Measurements from ENCODE around the gene MTMR10.

Gene MTMR10

DNA sequence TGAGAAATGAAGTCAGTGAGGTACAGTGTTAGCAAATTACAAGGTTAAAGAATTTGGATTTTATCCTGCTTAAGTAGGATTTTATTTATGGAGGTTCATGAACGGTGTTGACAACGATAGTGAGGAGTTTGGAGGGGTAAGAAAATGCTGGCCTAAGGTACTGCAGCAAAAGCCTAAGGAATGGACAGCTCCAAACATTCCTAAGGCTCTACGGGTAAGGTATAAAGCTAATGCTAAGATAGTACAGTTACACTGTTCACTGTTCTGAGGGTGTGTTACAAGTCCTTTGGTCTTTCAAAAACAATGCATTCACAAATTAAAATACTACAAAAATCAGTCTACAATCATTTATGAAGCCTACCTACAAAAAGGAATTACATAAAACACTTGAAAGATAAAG is 7.3 kb downstream of the MTMR10 start:
- Histone ChIP-seq H3K9ac (ENCODE audit: low read length) (no peak overlapping the region), H3K9me3 (ENCODE audit: low read length) (no peaks in the 10 kb centered on the region), H3K36me3 (ENCODE audit: insufficient read depth, low read length) (peaks cover 8% of the 10 kb centered on the region), H3K27ac (ENCODE audit: low read depth, low read length) (no peak overlapping the region), H3K4me3 (ENCODE audit: low read depth in 1 of 2, low read length in 2 of 2) (no peak overlapping the region), H3K27me3 (ENCODE audit: control insufficient read depth in 1 of 2, insufficient read depth in 2 of 2, low read length in 2 of 2) (no peaks in the 10 kb centered on the region), H3K4me1 (ENCODE audit: insufficient read depth, low read length) (peaks cover 30% of the 10 kb centered on the region)

DNA sequence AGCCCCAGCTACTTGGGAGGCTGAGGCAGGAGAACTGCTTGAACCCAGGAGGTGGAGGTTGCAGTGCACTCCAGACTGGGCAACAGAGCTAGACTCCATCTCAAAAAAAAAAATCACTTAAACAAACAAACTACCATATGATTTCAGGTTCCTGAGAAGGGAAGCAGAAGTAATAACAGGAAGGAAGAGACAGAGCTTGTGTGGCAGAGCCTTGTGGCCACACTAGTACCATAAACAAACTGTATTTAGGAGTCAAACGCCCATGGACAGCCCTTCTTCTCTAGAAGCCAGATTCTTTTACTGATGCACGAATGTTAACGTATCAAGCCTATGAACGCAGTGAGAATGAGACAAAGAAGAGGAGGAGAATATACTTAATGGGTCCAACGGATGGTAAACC is 12.0 kb downstream of the MTMR10 start:
- Histone ChIP-seq H3K4me1 (ENCODE audit: insufficient read depth, low read length) (peaks cover 16% of the 10 kb centered on the region), H3K27me3 (ENCODE audit: control insufficient read depth in 1 of 2, insufficient read depth in 2 of 2, low read length in 2 of 2) (no peaks in the 10 kb centered on the region), H3K27ac (ENCODE audit: low read depth, low read length) (no peak overlapping the region), H3K4me3 (ENCODE audit: low read depth in 1 of 2, low read length in 2 of 2) (no peak overlapping the region), H3K36me3 (ENCODE audit: insufficient read depth, low read length) (peaks cover 6% of the 10 kb centered on the region), H3K9me3 (ENCODE audit: low read length) (no peaks in the 10 kb centered on the region), H3K9ac (ENCODE audit: low read length) (no peak overlapping the region)

DNA sequence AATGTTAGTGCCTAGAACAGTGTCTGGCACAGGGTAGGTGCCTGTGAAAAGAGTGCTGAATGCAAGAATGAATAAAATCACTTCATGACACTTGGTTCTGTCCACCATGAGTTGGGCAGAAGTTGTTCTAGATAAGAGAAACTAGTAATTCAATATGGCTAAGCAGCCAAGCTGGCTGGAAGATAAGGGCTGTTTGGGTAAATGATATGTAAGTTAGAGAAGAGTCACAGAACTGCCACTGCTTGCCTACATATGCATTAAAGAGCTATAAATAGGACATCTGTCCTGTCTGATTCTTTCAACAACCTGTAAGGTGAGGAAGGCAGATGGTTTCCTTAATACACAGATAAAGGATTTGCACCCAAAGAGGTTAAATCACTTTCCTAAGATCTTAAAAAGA is 13.1 kb downstream of the MTMR10 start:
- no peaks in the 10 kb centered on the region for H3K9me3 ChIP-seq (ENCODE audit: low read length)
- H3K36me3 ChIP-seq (ENCODE audit: insufficient read depth, low read length): peaks cover 12% of the 10 kb centered on the region
- H3K9ac ChIP-seq (ENCODE audit: low read length): no peak overlapping the region
- H3K27ac ChIP-seq (ENCODE audit: low read depth, low read length): no peak overlapping the region
- H3K27me3 ChIP-seq (ENCODE audit: control insufficient read depth in 1 of 2, insufficient read depth in 2 of 2, low read length in 2 of 2): no peaks in the 10 kb centered on the region
- no peak overlapping the region for H3K4me3 ChIP-seq (ENCODE audit: low read depth in 1 of 2, low read length in 2 of 2)
- H3K4me1 ChIP-seq (ENCODE audit: insufficient read depth, low read length): peaks cover 5% of the 10 kb centered on the region

DNA sequence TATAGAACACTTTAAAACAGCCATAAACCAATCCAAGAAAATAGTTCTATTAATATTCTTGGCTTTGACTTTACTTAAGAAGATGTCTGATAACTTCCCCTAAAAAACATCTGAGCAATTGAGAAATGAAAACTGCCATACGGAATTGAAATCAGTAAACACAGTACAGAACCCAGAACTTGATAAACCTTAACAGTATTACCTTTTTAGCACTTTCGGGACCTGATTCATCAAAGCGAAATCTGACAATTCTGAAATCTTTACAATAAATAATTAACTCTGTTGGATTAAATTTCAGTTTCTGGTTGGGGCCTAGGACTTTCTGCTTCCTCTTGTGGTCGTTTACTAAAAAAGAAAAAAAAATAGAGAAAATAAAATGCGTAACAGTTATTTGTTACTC is 17.3 kb downstream of the MTMR10 start:
- no peaks in the 10 kb centered on the region for H3K27me3 ChIP-seq (ENCODE audit: control insufficient read depth in 1 of 2, insufficient read depth in 2 of 2, low read length in 2 of 2)
- no peak overlapping the region for H3K4me3 ChIP-seq (ENCODE audit: low read depth in 1 of 2, low read length in 2 of 2)
- H3K9me3 ChIP-seq (ENCODE audit: low read length): no peaks in the 10 kb centered on the region
- H3K4me1 ChIP-seq (ENCODE audit: insufficient read depth, low read length): no peaks in the 10 kb centered on the region
- peaks cover 25% of the 10 kb centered on the region for H3K36me3 ChIP-seq (ENCODE audit: insufficient read depth, low read length)
- no peak overlapping the region for H3K9ac ChIP-seq (ENCODE audit: low read length)
- no peak overlapping the region for H3K27ac ChIP-seq (ENCODE audit: low read depth, low read length)

DNA sequence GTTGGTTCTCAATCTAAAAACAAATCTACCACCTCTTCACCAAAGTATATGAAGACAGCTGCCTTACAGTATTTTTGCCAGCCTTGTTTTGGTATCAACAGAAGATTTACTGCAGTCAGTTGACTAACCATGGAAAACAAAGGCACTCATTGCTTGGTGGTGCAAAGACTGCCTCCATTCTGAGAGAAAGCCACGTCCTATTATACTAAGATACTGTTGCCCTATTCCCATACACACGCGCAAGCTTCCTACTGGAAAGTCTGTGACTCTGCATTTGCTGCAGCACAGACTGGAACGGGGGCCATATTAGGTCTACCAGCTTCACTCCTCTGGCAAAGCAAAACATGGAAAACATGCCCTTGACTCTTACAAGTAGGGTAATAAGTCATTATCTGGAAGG is 18.0 kb downstream of the MTMR10 start:
- H3K27me3 ChIP-seq (ENCODE audit: control insufficient read depth in 1 of 2, insufficient read depth in 2 of 2, low read length in 2 of 2): no peaks in the 10 kb centered on the region
- H3K36me3 ChIP-seq (ENCODE audit: insufficient read depth, low read length): peaks cover 25% of the 10 kb centered on the region
- no peak overlapping the region for H3K9ac ChIP-seq (ENCODE audit: low read length)
- H3K9me3 ChIP-seq (ENCODE audit: low read length): no peaks in the 10 kb centered on the region
- H3K4me3 ChIP-seq (ENCODE audit: low read depth in 1 of 2, low read length in 2 of 2): no peak overlapping the region
- H3K4me1 ChIP-seq (ENCODE audit: insufficient read depth, low read length): no peaks in the 10 kb centered on the region
- no peak overlapping the region for H3K27ac ChIP-seq (ENCODE audit: low read depth, low read length)

DNA sequence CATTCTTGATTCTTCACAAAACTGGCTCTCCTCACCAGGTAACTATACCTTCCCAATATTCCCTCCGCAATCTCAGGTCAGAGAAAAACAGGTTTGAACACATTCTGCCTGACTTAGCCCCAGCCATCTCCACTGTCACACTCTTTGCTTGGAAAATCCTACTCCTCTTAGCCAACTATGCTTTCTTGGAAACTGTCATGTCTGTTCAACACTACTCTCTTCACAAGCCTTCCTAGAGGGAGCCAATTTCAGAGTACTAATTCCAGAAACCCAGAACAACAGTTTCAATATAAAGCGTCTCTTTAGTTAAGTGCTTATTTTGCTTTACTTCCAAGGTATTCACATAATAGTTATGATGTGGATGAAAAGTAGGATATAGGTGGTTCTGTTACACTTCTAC is 21.7 kb downstream of the MTMR10 start:
- Histone ChIP-seq H3K27ac (ENCODE audit: low read depth, low read length) (no peak overlapping the region), H3K27me3 (ENCODE audit: control insufficient read depth in 1 of 2, insufficient read depth in 2 of 2, low read length in 2 of 2) (no peaks in the 10 kb centered on the region), H3K9ac (ENCODE audit: low read length) (no peak overlapping the region), H3K4me3 (ENCODE audit: low read depth in 1 of 2, low read length in 2 of 2) (no peak overlapping the region), H3K9me3 (ENCODE audit: low read length) (no peaks in the 10 kb centered on the region), H3K4me1 (ENCODE audit: insufficient read depth, low read length) (no peaks in the 10 kb centered on the region), H3K36me3 (ENCODE audit: insufficient read depth, low read length) (peaks cover 34% of the 10 kb centered on the region)

DNA sequence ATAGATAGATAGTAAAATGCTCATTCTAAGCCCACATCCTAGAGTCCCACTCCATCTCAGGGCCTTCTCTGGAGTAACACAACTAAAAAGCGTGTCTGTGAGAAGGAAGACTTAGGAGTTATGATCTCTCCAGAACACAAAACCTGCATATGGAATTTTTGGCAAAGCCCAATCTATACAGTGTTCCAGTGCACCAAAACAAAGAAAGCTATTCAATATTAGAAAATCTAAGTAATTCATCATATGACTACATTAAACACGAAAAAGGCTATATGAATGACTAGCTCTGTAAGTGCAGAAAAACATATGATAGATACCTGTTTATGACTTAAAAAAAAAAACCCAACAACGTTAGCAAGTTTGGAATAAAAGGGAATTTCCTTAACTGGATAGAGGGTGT is 27.7 kb downstream of the MTMR10 start:
- Histone ChIP-seq H3K4me3 (ENCODE audit: low read depth in 1 of 2, low read length in 2 of 2) (no peak overlapping the region), H3K27ac (ENCODE audit: low read depth, low read length) (no peak overlapping the region), H3K9me3 (ENCODE audit: low read length) (no peaks in the 10 kb centered on the region), H3K9ac (ENCODE audit: low read length) (no peak overlapping the region), H3K4me1 (ENCODE audit: insufficient read depth, low read length) (no peaks in the 10 kb centered on the region), H3K36me3 (ENCODE audit: insufficient read depth, low read length) (peaks cover 38% of the 10 kb centered on the region), H3K27me3 (ENCODE audit: control insufficient read depth in 1 of 2, insufficient read depth in 2 of 2, low read length in 2 of 2) (no peaks in the 10 kb centered on the region)

DNA sequence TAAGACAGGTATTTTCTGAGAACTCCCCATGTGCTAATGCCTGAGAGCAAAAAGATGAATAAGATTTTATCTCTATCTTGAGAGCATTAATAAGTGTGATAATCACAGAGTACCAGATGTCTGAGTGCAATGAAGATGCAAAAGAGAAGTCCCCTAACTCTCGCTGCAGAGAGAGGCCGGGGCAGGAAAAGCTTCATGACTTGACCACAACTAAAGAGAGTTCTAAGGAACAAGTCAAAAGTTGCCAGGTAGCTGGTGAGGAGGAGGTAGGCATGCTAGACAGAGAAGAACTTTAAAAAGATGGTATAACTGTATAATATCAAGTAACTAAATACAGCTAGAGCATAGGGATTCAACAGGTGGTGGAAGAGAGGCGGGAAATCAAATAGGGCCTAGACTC is 28.8 kb downstream of the MTMR10 start:
- no peaks in the 10 kb centered on the region for H3K27me3 ChIP-seq (ENCODE audit: control insufficient read depth in 1 of 2, insufficient read depth in 2 of 2, low read length in 2 of 2)
- no peaks in the 10 kb centered on the region for H3K9me3 ChIP-seq (ENCODE audit: low read length)
- no peaks in the 10 kb centered on the region for H3K4me1 ChIP-seq (ENCODE audit: insufficient read depth, low read length)
- H3K27ac ChIP-seq (ENCODE audit: low read depth, low read length): no peak overlapping the region
- H3K36me3 ChIP-seq (ENCODE audit: insufficient read depth, low read length): peaks cover 48% of the 10 kb centered on the region
- H3K9ac ChIP-seq (ENCODE audit: low read length): no peak overlapping the region
- no peak overlapping the region for H3K4me3 ChIP-seq (ENCODE audit: low read depth in 1 of 2, low read length in 2 of 2)

DNA sequence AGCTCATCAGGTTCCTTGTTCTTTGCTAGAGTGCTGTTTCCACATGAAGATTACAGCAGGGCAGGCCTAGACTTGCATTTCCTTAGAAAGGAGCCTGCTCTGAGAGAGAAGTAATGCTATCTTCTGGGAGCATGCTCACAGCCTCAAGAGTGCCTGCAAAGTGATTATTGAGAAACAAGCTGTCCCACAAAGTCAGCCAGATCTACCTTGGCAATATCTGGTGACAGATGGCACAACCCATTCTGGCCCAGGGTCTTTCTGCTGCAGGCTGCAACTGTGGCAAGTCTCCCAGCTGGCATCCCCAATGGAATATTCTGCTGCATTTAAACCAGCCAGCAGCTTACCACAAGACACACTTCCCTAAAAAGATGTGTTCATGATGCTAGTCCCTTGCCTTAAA is 29.3 kb downstream of the MTMR10 start:
- H3K27me3 ChIP-seq (ENCODE audit: control insufficient read depth in 1 of 2, insufficient read depth in 2 of 2, low read length in 2 of 2): no peaks in the 10 kb centered on the region
- H3K9me3 ChIP-seq (ENCODE audit: low read length): no peaks in the 10 kb centered on the region
- H3K4me1 ChIP-seq (ENCODE audit: insufficient read depth, low read length): no peaks in the 10 kb centered on the region
- H3K27ac ChIP-seq (ENCODE audit: low read depth, low read length): no peak overlapping the region
- no peak overlapping the region for H3K9ac ChIP-seq (ENCODE audit: low read length)
- no peak overlapping the region for H3K4me3 ChIP-seq (ENCODE audit: low read depth in 1 of 2, low read length in 2 of 2)
- peaks cover 52% of the 10 kb centered on the region for H3K36me3 ChIP-seq (ENCODE audit: insufficient read depth, low read length)

DNA sequence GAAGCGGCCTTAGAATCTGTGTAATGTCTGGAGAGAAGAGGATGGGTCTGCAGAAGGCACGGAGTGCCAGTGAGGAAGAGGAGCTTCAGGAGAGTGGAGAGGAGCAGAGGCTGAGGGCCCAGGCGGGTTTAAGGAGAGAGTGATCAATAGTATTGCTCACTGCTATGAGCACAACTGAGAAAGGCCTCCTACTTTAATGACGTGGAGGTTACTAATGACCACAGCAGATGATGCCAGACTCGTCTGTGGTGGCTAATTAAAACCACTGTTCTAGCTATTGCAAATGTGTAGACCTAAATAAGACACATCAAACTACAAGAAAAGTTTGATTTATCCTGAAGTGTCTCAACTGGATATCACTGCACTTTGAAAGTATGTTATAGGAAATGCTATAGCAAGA is 33.2 kb downstream of the MTMR10 start:
- Histone ChIP-seq H3K4me3 (ENCODE audit: low read depth in 1 of 2, low read length in 2 of 2) (no peak overlapping the region), H3K36me3 (ENCODE audit: insufficient read depth, low read length) (peaks cover 67% of the 10 kb centered on the region), H3K27ac (ENCODE audit: low read depth, low read length) (no peak overlapping the region), H3K4me1 (ENCODE audit: insufficient read depth, low read length) (no peaks in the 10 kb centered on the region), H3K27me3 (ENCODE audit: control insufficient read depth in 1 of 2, insufficient read depth in 2 of 2, low read length in 2 of 2) (no peaks in the 10 kb centered on the region), H3K9ac (ENCODE audit: low read length) (no peak overlapping the region), H3K9me3 (ENCODE audit: low read length) (no peaks in the 10 kb centered on the region)

DNA sequence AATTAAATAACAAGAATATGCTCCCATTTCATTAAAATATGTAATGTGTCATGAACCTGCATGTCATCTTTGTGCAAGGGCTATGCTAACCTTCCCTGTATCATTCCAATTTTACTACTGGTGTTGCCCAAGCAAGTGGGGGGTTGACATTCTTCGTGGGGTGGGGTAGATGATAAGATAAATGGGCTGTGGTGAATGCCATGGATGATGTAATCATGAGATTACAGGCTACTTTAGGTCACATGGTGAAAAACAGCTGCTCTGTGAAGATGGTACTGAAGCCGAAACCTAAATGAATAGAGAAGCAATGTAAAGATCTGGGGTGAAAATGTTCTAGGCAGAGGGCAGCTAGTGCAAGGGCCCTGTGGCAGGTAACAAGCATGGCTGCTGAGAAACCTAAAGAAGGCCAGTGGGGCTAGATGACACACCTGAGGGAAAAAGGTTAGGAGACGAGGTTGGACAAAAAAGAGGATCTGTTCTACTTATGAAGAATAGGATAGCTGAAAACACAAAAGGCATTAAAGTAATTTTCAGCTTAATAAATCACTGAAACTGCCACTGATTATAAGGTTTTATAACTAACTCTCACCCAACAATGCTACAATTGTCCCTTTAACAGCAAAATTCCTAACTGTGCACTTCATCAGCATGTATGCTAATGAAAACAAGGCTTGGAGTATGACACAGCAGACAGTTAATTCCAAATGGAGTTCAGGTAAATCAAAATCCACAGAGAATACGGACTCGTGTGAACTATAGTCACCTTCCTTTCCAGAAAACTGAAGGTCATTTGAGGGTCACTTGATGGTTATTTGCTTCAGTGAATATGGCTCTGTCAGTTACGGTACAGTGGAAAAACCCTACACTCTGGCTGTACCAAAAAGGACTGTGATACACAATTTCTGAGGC is 35.0 kb downstream of the MTMR10 start:
- no peak overlapping the region for H3K27ac ChIP-seq (ENCODE audit: low read depth, low read length)
- H3K27me3 ChIP-seq (ENCODE audit: control insufficient read depth in 1 of 2, insufficient read depth in 2 of 2, low read length in 2 of 2): no peaks in the 10 kb centered on the region
- no peak overlapping the region for H3K9ac ChIP-seq (ENCODE audit: low read length)
- H3K4me1 ChIP-seq (ENCODE audit: insufficient read depth, low read length): no peaks in the 10 kb centered on the region
- no peaks in the 10 kb centered on the region for H3K9me3 ChIP-seq (ENCODE audit: low read length)
- peaks cover 78% of the 10 kb centered on the region for H3K36me3 ChIP-seq (ENCODE audit: insufficient read depth, low read length)
- H3K4me3 ChIP-seq (ENCODE audit: low read depth in 1 of 2, low read length in 2 of 2): no peak overlapping the region

DNA sequence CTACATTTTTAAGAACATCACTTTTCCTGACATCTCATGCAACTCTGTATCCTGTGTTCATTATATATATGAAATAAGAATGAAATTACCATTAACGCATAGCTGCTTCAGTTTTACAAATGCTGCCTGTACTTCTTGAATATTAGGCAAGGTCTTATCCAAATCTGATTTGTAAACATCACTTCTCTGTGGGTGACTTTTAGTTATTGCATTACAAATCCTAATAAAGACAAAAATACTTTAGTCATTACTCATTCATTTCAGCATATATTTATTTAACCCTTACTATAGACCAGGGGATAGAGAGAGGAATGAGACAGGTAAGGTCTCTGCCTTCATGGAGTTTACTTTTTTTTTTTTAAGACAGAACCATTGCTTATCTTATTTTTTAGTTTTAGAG is 36.8 kb downstream of the MTMR10 start:
- H3K9me3 ChIP-seq (ENCODE audit: low read length): no peaks in the 10 kb centered on the region
- H3K27me3 ChIP-seq (ENCODE audit: control insufficient read depth in 1 of 2, insufficient read depth in 2 of 2, low read length in 2 of 2): no peaks in the 10 kb centered on the region
- no peak overlapping the region for H3K27ac ChIP-seq (ENCODE audit: low read depth, low read length)
- peaks cover 80% of the 10 kb centered on the region for H3K36me3 ChIP-seq (ENCODE audit: insufficient read depth, low read length)
- H3K9ac ChIP-seq (ENCODE audit: low read length): no peak overlapping the region
- no peaks in the 10 kb centered on the region for H3K4me1 ChIP-seq (ENCODE audit: insufficient read depth, low read length)
- no peak overlapping the region for H3K4me3 ChIP-seq (ENCODE audit: low read depth in 1 of 2, low read length in 2 of 2)
